SU-DHL-6 (cell line): Measurements from ENCODE around the gene TPPP3.

Experiments
- EZH2phosphoT487 ChIP-seq: fragments of 200-600 bp; sonication (generic), shearing (Covaris generic); conservative IDR thresholded peaks from 2 replicates; pipeline ENCODE4 v1.6.1; 2018; ENCODE audit warnings: mild to moderate bottlenecking, antibody characterized with exemption, low read length, moderate library complexity, mixed read lengths
- TF ChIP-seq, protein P1 (sequence below): fragments of 200-600 bp; sonication (generic); IDR thresholded peaks from one replicate; pipeline ENCODE4 v1.5.1; 2017; ENCODE audit warnings: antibody characterized with exemption, mild to moderate bottlenecking, low read length, moderate library complexity; ENCODE audit not compliant: insufficient read depth, poor library complexity, severe bottlenecking

DNA sequence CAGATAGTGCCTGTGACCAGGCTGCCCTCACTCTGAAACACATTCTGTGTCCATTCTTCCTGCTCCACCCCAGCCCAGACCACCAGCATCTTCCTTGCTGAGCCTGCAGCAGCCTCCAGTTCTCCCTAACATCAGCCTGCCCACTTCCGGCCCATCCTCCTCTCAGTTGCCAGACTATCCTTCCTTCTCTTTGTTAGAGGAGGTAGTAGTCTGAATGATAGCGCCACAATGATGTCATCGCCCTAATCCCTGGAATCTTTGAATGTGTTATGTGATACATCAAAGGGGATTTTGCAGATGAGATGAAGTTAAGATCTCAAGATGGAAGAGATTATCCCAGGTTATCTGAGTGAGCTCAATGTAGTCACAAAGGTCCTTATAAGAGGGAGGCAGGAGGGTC lies 26.2 kb upstream of the TPPP3 start:
- TF ChIP-seq, protein P1, sequence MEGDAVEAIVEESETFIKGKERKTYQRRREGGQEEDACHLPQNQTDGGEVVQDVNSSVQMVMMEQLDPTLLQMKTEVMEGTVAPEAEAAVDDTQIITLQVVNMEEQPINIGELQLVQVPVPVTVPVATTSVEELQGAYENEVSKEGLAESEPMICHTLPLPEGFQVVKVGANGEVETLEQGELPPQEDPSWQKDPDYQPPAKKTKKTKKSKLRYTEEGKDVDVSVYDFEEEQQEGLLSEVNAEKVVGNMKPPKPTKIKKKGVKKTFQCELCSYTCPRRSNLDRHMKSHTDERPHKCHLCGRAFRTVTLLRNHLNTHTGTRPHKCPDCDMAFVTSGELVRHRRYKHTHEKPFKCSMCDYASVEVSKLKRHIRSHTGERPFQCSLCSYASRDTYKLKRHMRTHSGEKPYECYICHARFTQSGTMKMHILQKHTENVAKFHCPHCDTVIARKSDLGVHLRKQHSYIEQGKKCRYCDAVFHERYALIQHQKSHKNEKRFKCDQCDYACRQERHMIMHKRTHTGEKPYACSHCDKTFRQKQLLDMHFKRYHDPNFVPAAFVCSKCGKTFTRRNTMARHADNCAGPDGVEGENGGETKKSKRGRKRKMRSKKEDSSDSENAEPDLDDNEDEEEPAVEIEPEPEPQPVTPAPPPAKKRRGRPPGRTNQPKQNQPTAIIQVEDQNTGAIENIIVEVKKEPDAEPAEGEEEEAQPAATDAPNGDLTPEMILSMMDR = no peak
- TF ChIP-seq EZH2phosphoT487 = no peak
